Measurements from ENCODE around the gene DGKE. TPM values are rescaled to one million over a fixed set of nuclear protein-coding genes. Genes with fewer than 3 reads are reported as not detected.

Gene DGKE
- total RNA-seq, 1 donor from 2014 or later, result 85.0 TPM

DNA sequence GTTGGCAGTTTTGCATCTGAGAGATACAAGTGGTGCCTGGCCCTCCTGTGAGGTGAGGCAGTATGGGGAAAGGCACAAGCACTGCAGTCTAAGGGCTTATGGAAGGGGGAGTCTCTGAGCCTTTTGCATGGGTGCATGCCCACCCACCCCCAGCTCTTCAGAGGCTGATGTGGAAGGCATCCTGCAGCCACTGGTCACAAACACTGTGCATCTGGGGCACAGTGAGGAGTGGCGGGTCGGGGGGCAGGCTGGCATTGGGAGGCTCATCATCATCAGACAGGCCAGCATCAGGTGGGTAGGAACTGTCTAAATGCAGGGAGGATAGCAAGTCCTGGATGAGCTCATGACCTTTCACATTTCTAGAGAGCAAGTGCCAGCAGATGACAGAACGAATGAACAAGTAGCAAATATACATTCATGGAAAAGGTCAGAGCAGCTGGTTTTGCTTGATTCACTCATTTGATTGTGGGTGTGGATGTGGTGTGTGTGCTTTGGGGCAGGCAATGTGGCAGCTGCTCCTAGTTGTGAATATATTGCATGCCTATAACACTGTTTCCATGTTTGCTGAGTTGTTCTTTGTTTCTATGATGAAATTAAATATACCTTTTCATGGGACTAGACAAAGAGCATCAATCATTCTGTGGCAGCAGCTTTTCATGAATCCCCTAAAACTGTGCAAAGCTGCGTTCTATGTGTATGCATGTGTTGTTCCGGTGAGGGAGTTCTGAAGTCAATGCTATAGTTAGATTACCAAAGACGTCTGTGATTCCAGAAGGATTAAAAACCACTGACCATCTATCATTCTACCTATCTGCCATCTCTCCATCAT, 50.7 kb downstream of the DGKE start:
- H3K36me3 ChIP-seq, result peaks cover under 1 to 21% of the 10 kb centered on the region in 2 donors
- intact Hi-C loops (cut with DNase I), result no loop called here
- TF ChIP-seq CTCF (IDR thresholded peaks at IDR 0.05), result no peak
- no peak overlapping the region for H3K27ac ChIP-seq
- H3K27me3 ChIP-seq, result no peaks in the 10 kb centered on the region
- DNase-seq (ENCODE audit: low spot score in 2 of 2), result no peak
- no peaks in the 10 kb centered on the region for H3K4me1 ChIP-seq
- no peak overlapping the region for H3K4me3 ChIP-seq
- H3K9me3 ChIP-seq, result no peaks in the 10 kb centered on the region

DNA sequence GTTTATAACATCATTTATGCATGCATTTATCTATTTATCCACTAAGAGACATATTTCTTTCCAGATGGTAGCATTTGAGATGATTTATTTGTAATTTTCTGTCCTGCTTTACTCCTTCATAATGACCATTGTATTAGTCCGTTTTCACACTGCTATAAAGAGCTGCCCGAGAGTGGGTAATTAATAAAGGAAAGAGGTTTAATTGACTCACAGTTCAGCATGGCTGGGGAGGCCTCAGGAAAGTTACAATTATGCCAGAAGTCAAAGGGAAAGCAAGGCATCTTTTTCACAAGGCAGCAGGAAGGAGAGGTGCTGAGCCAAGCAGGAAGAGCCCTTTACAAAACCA, 51.3 kb downstream of the DGKE start:
- no peaks in the 10 kb centered on the region for H3K9me3 ChIP-seq
- intact Hi-C loops (cut with DNase I), result no loop called here
- DNase-seq (ENCODE audit: low spot score in 2 of 2), result no peak
- TF ChIP-seq CTCF (IDR thresholded peaks at IDR 0.05), result no peak
- no peak overlapping the region for H3K27ac ChIP-seq
- no peak overlapping the region for H3K4me3 ChIP-seq
- no peaks in the 10 kb centered on the region for H3K27me3 ChIP-seq
- peaks cover 6 to 27% of the 10 kb centered on the region in 2 donors for H3K36me3 ChIP-seq
- H3K4me1 ChIP-seq, result no peaks in the 10 kb centered on the region

DNA sequence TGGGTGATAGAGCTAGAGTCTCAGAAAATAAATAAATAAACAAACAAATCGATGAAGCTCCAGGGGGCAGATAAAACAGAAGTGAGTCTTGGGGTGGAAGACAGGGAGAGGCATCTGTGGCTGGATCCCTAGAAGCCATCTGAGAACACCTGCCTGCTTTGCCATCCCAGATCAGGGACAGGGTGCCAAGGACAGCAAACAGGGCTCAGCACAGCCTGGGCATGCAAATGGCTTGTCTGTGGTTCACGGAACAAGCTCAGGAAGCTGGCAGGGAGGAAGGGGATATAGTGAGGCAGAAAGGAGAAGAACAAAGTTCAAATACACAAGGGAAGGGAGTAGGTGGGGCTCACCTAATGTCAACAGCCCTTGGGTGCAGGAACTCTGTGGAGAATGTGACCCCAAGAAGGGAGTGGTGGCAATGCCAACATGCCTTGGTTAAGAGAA, 52.4 kb downstream of the DGKE start:
- intact Hi-C loops (cut with DNase I), result no loop called here
- DNase-seq (ENCODE audit: low spot score in 2 of 2), result no peak
- Histone ChIP-seq H3K4me3 (no peak overlapping the region), H3K27me3 (no peaks in the 10 kb centered on the region), H3K36me3 (peaks cover 11 to 37% of the 10 kb centered on the region in 2 donors), H3K9me3 (no peaks in the 10 kb centered on the region), H3K27ac (no peak overlapping the region), H3K4me1 (no peaks in the 10 kb centered on the region)
- TF ChIP-seq CTCF (IDR thresholded peaks at IDR 0.05), result no peak

- H3K36me3 ChIP-seq, result peaks cover 11 to 45% of the 10 kb centered on the region in 2 donors
- TF ChIP-seq CTCF (IDR thresholded peaks at IDR 0.05), result no peak
- H3K27me3 ChIP-seq, result no peaks in the 10 kb centered on the region
- no peaks in the 10 kb centered on the region for H3K4me1 ChIP-seq
- H3K27ac ChIP-seq, result no peak overlapping the region
- intact Hi-C loops (cut with DNase I), result no loop called here
- no peaks in the 10 kb centered on the region for H3K9me3 ChIP-seq
- DNase-seq (ENCODE audit: low spot score in 2 of 2), result no peak
- H3K4me3 ChIP-seq, result no peak overlapping the region
These were observed 53.2 kb downstream of the DGKE start for GRCh38 chr17:56887105-56887504.

GRCh38 chr17:56887552-56888467, 53.9 kb downstream of the DGKE start:
- Histone ChIP-seq H3K4me3 (no peak overlapping the region), H3K27ac (no peak overlapping the region), H3K36me3 (peaks cover 14 to 50% of the 10 kb centered on the region in 2 donors), H3K4me1 (no peaks in the 10 kb centered on the region), H3K9me3 (no peaks in the 10 kb centered on the region), H3K27me3 (no peaks in the 10 kb centered on the region)
- intact Hi-C loops (cut with DNase I), result no loop called here
- TF ChIP-seq CTCF (IDR thresholded peaks at IDR 0.05), result no peak
- DNase-seq (ENCODE audit: low spot score in 2 of 2), result no peak

Data from ascending aorta (tissue), 2 donors.